Measurements from ENCODE around the gene DAPP1. TPM values are rescaled to one million over a fixed set of nuclear protein-coding genes. Genes with fewer than 3 reads are reported as not detected.

Gene DAPP1
- total RNA-seq, 2 experiments from 2014 or later: 11.7 to 12.3 TPM

- ATAC-seq: no peak
- H3K4me3 Mint-ChIP-seq: no peak overlapping the region
Measured at GRCh38 chr4:99918656-99919055, 102.0 kb downstream of the DAPP1 start.

More at GRCh38 chr4:99918656-99919055, 102.0 kb downstream of the DAPP1 start:
- Mint-ChIP-seq H3K27me3 (no peaks in the 10 kb centered on the region), H3K4me1 (ENCODE audit: low read depth) (peaks cover 29% of the 10 kb centered on the region), H3K9me3 (no peaks in the 10 kb centered on the region), H3K36me3 (ENCODE audit: low read depth) (peaks cover 53% of the 10 kb centered on the region), H3K27ac (no peak overlapping the region)
- intact Hi-C loops (cut with micrococcal nuclease): no loop called here
- TF ChIP-seq CTCF (IDR thresholded peaks at IDR 0.05): no peak
- CTCF ChIA-PET: interaction anchor here (0.6 kb wide), 1 partner anchor 24 kb away, joined by 3 read pairs; the partner anchor contains the start of gene LAMTOR3
- DNase-seq: no peak
- POLR2A ChIA-PET: interaction anchor here (1.7 kb wide), 1 partner anchor 28 kb away, joined by 4 read pairs; the partner anchor contains the start of gene DNAJB14

Other genes starting within 250 kb of the DAPP1 start
- under 1 TPM; 0.45 to 0.59 TPM for gene MTTP, start 242.0 kb upstream of the DAPP1 start, total RNA-seq
- gene C4orf54, start 159.0 kb upstream of the DAPP1 start, total RNA-seq: not detected
- 10 to 100 TPM; 23.2 to 23.5 TPM for gene LAMTOR3, start 77.6 kb downstream of the DAPP1 start, total RNA-seq
- 10 to 100 TPM; 40.0 to 42.5 TPM for gene DNAJB14, start 129.8 kb downstream of the DAPP1 start, total RNA-seq
- gene H2AZ1, start 133.4 kb downstream of the DAPP1 start, total RNA-seq: 100 to 1,000 TPM; 631 to 637 TPM

Measured in activated CD8-positive, alpha-beta T cell treated with anti-CD3 and anti-CD28 coated beads for 36 hours (primary cell).